ENCODE results near the gene KIAA1217.

- TF ChIP-seq EZH2phosphoT487 (IDR thresholded peaks at IDR 0.05; ENCODE audit: borderline replicate concordance, low read length) (no peak), CTCF (IDR thresholded peaks at IDR 0.05; ENCODE audit: low read depth, low read length, poor library complexity, severe bottlenecking) (no peak)
Measured at GRCh38 chr10:24168258-24169170, 40.4 kb upstream of the KIAA1217 start.
